ENCODE results near the gene GPR156.

DNA sequence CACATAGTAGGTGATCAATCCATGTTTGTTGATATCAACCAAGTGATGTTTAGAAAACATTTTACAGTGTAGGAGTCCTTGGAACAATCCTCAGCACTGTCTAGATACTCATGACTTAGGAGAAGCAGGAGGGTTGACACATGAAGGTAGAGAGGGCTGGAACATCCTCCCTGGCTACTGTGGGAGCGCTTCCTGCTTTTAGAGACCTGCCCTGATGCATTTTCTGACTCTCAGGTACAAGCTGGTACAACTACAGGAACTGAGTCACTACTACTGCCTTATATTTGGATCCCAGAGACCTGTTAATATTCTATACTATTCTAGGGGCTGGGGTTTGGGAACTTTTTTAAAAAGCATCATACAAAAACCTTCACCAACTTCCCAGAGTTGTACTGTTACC is 20.1 kb downstream of the GPR156 start:
- TF ChIP-seq, protein P1, sequence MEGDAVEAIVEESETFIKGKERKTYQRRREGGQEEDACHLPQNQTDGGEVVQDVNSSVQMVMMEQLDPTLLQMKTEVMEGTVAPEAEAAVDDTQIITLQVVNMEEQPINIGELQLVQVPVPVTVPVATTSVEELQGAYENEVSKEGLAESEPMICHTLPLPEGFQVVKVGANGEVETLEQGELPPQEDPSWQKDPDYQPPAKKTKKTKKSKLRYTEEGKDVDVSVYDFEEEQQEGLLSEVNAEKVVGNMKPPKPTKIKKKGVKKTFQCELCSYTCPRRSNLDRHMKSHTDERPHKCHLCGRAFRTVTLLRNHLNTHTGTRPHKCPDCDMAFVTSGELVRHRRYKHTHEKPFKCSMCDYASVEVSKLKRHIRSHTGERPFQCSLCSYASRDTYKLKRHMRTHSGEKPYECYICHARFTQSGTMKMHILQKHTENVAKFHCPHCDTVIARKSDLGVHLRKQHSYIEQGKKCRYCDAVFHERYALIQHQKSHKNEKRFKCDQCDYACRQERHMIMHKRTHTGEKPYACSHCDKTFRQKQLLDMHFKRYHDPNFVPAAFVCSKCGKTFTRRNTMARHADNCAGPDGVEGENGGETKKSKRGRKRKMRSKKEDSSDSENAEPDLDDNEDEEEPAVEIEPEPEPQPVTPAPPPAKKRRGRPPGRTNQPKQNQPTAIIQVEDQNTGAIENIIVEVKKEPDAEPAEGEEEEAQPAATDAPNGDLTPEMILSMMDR (conservative IDR thresholded peaks at IDR 0.05) = no peak
- no peak for TF ChIP-seq EZH2 (IDR thresholded peaks at IDR 0.05; ENCODE audit: low read depth)

Data from PC-9 (cell line).